NCI-H69 (cell line): Measurements from ENCODE around the gene UMODL1.
A peak's percentile ranks its signal among the peaks of the same experiment; 100 is the strongest.

ENCODE experiments used
- DNase-seq: peaks from one replicate; lab custom pipeline; 2025; lab: John Stamatoyannopoulos, UW

UMODL1 gene

GRCh38 chr21:42149656-42150473 lies 78.7 kb downstream of the UMODL1 start:
- DNase-seq = no peak

GRCh38 chr21:42150474-42151085 lies 79.5 kb downstream of the UMODL1 start:
- DNase-seq = no peak

- peak; percentile 20 for DNase-seq
These were observed 80.2 kb downstream of the UMODL1 start for GRCh38 chr21:42151148-42151947.

GRCh38 chr21:42151948-42152220 lies 80.8 kb downstream of the UMODL1 start:
- DNase-seq = peak; percentile 35

- DNase-seq = no peak
These were observed 82.0 kb downstream of the UMODL1 start for GRCh38 chr21:42153046-42153686.

GRCh38 chr21:42153746-42154145 lies 82.6 kb downstream of the UMODL1 start:
- no peak for DNase-seq

- DNase-seq = no peak
These were observed 83.3 kb downstream of the UMODL1 start for GRCh38 chr21:42154237-42155044.

- no peak for DNase-seq
These were observed 84.1 kb downstream of the UMODL1 start for GRCh38 chr21:42155045-42155855.

GRCh38 chr21:42156690-42157605 lies 85.8 kb downstream of the UMODL1 start:
- peak; percentile 88 for DNase-seq

- DNase-seq = no peak
These were observed 86.6 kb downstream of the UMODL1 start for GRCh38 chr21:42157606-42158310.

- no peak for DNase-seq
These were observed 87.7 kb downstream of the UMODL1 start for GRCh38 chr21:42158846-42159245.

GRCh38 chr21:42159560-42160110 lies 88.5 kb downstream of the UMODL1 start:
- no peak for DNase-seq

- no peak for DNase-seq
These were observed 89.1 kb downstream of the UMODL1 start for GRCh38 chr21:42160111-42160721.

- no peak for DNase-seq
These were observed 89.6 kb downstream of the UMODL1 start for GRCh38 chr21:42160765-42161164.

GRCh38 chr21:42161401-42161955 lies 90.4 kb downstream of the UMODL1 start:
- DNase-seq = no peak

GRCh38 chr21:42161956-42162681 lies 91.0 kb downstream of the UMODL1 start:
- no peak for DNase-seq

GRCh38 chr21:42162831-42163510 lies 91.9 kb downstream of the UMODL1 start:
- DNase-seq = peak; percentile 63
